HepG2 (cell line): ENCODE results near the gene ESR2. TPM values are rescaled to one million over a fixed set of nuclear protein-coding genes. Genes with fewer than 3 reads are reported as not detected.
A peak's percentile ranks its signal among the peaks of the same experiment; 100 is the strongest.

Source experiments
- CENPBD1 ChIP-seq: sonication (generic); formaldehyde crosslinking; IDR thresholded peaks from 2 replicates; pipeline ENCODE4 v1.8.0; 2022; ENCODE audit warnings: missing genetic modification reagents, low read depth, mild to moderate bottlenecking, borderline replicate concordance
- FOXK1 ChIP-seq: sonication (generic); formaldehyde crosslinking; IDR thresholded peaks from 2 replicates; pipeline ENCODE4 v1.4.0; 2020; ENCODE audit warnings: low read depth, missing genetic modification reagents, borderline replicate concordance
- FOXO4 ChIP-seq: sonication (generic); formaldehyde crosslinking; conservative IDR thresholded peaks from 2 replicates; pipeline ENCODE4 v1.8.1; 2023; ENCODE audit warnings: missing genetic modification reagents
- HMGXB3 ChIP-seq: sonication (generic); formaldehyde crosslinking; IDR thresholded peaks from 2 replicates; pipeline ENCODE4 v1.4.0; 2020; ENCODE audit warnings: missing genetic modification reagents, borderline replicate concordance
- MXI1 ChIP-seq: IDR thresholded peaks from 3 replicates; pipeline ENCODE4 v1.6.1; 2012; ENCODE audit warnings: low read depth, low read length, inconsistent platforms, borderline replicate concordance
- NFKB2 ChIP-seq: sonication (generic); formaldehyde crosslinking; IDR thresholded peaks from 2 replicates; pipeline ENCODE4 v1.4.0; 2020; ENCODE audit warnings: missing genetic modification reagents, borderline replicate concordance
- NFKBIZ ChIP-seq: IDR thresholded peaks from 2 replicates; pipeline ENCODE4 v1.6.1; 2018; ENCODE audit warnings: missing genetic modification reagents, missing compliant biosample characterization
- PHF8 ChIP-seq: sonication (generic); formaldehyde crosslinking; IDR thresholded peaks from 2 replicates; pipeline ENCODE4 v1.5.0; 2020; ENCODE audit warnings: missing genetic modification reagents
- PRMT3 ChIP-seq: sonication (generic); formaldehyde crosslinking; IDR thresholded peaks from 2 replicates; pipeline ENCODE4 v1.8.1; 2022; ENCODE audit warnings: low read depth, mild to moderate bottlenecking, moderate library complexity, missing genetic modification reagents, borderline replicate concordance
- UBTF ChIP-seq: sonication (generic); formaldehyde crosslinking; IDR thresholded peaks from 2 replicates; pipeline ENCODE4 v1.4.0; 2020; ENCODE audit warnings: mild to moderate bottlenecking, missing genetic modification reagents
- XRCC5 ChIP-seq: fragments of 200-400 bp; formaldehyde crosslinking; optimal IDR thresholded peaks from 2 replicates; pipeline ENCODE3; 2017; ENCODE audit warnings: mild to moderate bottlenecking, low read length
- YY1 ChIP-seq: IDR thresholded peaks from 2 replicates; pipeline ENCODE4 v1.6.1; 2011; ENCODE audit warnings: low read length, low read depth, moderate library complexity, mild to moderate bottlenecking; ENCODE audit not compliant: insufficient read depth, insufficient replicate concordance
- ZBTB20 ChIP-seq: sonication (generic); formaldehyde crosslinking; IDR thresholded peaks from 2 replicates; pipeline ENCODE4 v1.8.1; 2023; ENCODE audit warnings: missing genetic modification reagents, low read depth, mild to moderate bottlenecking, borderline replicate concordance
- ZNF292 ChIP-seq: sonication (generic); formaldehyde crosslinking; IDR thresholded peaks from 2 replicates; pipeline ENCODE4 v1.8.1; 2022; ENCODE audit warnings: mild to moderate bottlenecking, low read depth, missing genetic modification reagents, borderline replicate concordance
- ZNF343 ChIP-seq: sonication (generic); formaldehyde crosslinking; IDR thresholded peaks from 2 replicates; pipeline ENCODE4 v1.4.0; 2020; ENCODE audit warnings: mild to moderate bottlenecking, missing genetic modification reagents
- ZNF446 ChIP-seq: sonication (generic); formaldehyde crosslinking; IDR thresholded peaks from 2 replicates; pipeline ENCODE4 v1.5.0; 2020; ENCODE audit warnings: mild to moderate bottlenecking, missing genetic modification reagents
- ZNF484 ChIP-seq: sonication (generic); formaldehyde crosslinking; IDR thresholded peaks from 2 replicates; pipeline ENCODE4 v1.5.1; 2020; ENCODE audit warnings: mild to moderate bottlenecking, low read depth, missing genetic modification reagents, borderline replicate concordance
- ZNF563 ChIP-seq: sonication (generic); formaldehyde crosslinking; IDR thresholded peaks from 2 replicates; pipeline ENCODE4 v1.8.0; 2022; ENCODE audit warnings: mild to moderate bottlenecking, moderate library complexity, missing genetic modification reagents
- ZNF772 ChIP-seq: sonication (generic); formaldehyde crosslinking; IDR thresholded peaks from 2 replicates; pipeline ENCODE4 v1.5.0; 2020; ENCODE audit warnings: mild to moderate bottlenecking, missing genetic modification reagents
- ZNF776 ChIP-seq: sonication (generic); formaldehyde crosslinking; IDR thresholded peaks from 2 replicates; pipeline ENCODE4 v1.4.0; 2020; ENCODE audit warnings: mild to moderate bottlenecking, missing genetic modification reagents
- ZNF891 ChIP-seq: sonication (generic); formaldehyde crosslinking; IDR thresholded peaks from 2 replicates; pipeline ENCODE4 v1.5.0; 2020; ENCODE audit warnings: mild to moderate bottlenecking, missing genetic modification reagents
- polyA plus RNA-seq, 8 experiments: library from polyadenylated mRNA; depleted of rRNA in 3 of 8; stranded (reverse) in 7 of 8; unstranded in 1 of 8; fragments of >200 nt; fragmentation: Illumina TruSeq in 4 of 8; extraction: Trizol in 4 of 8; gene quantifications; 2 replicates each; pipeline versions ENCODE4 v1.2.1 to v1.2.3, GENCODE V29; 2011 to 2016; ENCODE audit warnings: low read depth in 4 of 8, missing spikeins in 1 of 8, mixed read lengths in 1 of 8; ENCODE audit not compliant: insufficient read depth in 1 of 8
- total RNA-seq, 5 experiments: library from RNA; depleted of rRNA; stranded (reverse); fragments of >200 nt; fragmentation: Illumina TruSeq; extraction: Trizol; gene quantifications; 2 replicates each; pipeline ENCODE4 v1.2.3, GENCODE V29; 2016; ENCODE audit warnings: low read depth in 1 of 5

ESR2 gene
- total and polyA plus RNA-seq, 2 of the 13 experiments (the other 11 are each of a cell fraction or from before 2014, with no cell fraction given): 0.01 to 0.04 TPM

GRCh38 chr14:64338616-64339316 lies 44.6 kb upstream of the ESR2 start (continued):
- TF ChIP-seq UBTF (CRISPR knock-in tag) (peak; percentile 48), ZNF484 (no peak), ZNF772 (CRISPR knock-in tag) (peak; percentile 73; the same call in 1 of the 2 replicates), FOXK1 (CRISPR knock-in tag) (no peak; the same call in 1 of the 2 replicates), ZNF776 (CRISPR knock-in tag) (peak; percentile 60; the same call in 1 of the 2 replicates), HMGXB3 (peak; percentile 72; the same call in 1 of the 2 replicates), ZNF891 (CRISPR knock-in tag) (no peak), ZNF292 (CRISPR knock-in tag) (no peak; the same call in 1 of the 2 replicates), CENPBD1 (CRISPR knock-in tag) (no peak), XRCC5 (peak; percentile 40), YY1 (peak; percentile 78), ZNF343 (CRISPR knock-in tag) (no peak), ZNF446 (CRISPR knock-in tag) (no peak), ZBTB20 (CRISPR knock-in tag) (peak; percentile 79; the same call in 1 of the 2 replicates), ZNF563 (CRISPR knock-in tag) (no peak), PRMT3 (CRISPR knock-in tag) (0 out of 2 replicates have a peak, but pooled peaks have one; percentile 61), FOXO4 (CRISPR knock-in tag) (no peak), NFKBIZ (CRISPR knock-in tag) (no peak), PHF8 (CRISPR knock-in tag) (peak; percentile 91), NFKB2 (peak; percentile 44; the same call in 1 of the 2 replicates), MXI1 (no peak; the same call in 2 of the 3 replicates)
